NCI-H2171 (cell line): ENCODE data around the gene DCAF15.

ENCODE experiments used
- DNase-seq: peaks from one replicate; lab custom pipeline; 2025; lab: John Stamatoyannopoulos, UW

The DCAF15 gene

DNA sequence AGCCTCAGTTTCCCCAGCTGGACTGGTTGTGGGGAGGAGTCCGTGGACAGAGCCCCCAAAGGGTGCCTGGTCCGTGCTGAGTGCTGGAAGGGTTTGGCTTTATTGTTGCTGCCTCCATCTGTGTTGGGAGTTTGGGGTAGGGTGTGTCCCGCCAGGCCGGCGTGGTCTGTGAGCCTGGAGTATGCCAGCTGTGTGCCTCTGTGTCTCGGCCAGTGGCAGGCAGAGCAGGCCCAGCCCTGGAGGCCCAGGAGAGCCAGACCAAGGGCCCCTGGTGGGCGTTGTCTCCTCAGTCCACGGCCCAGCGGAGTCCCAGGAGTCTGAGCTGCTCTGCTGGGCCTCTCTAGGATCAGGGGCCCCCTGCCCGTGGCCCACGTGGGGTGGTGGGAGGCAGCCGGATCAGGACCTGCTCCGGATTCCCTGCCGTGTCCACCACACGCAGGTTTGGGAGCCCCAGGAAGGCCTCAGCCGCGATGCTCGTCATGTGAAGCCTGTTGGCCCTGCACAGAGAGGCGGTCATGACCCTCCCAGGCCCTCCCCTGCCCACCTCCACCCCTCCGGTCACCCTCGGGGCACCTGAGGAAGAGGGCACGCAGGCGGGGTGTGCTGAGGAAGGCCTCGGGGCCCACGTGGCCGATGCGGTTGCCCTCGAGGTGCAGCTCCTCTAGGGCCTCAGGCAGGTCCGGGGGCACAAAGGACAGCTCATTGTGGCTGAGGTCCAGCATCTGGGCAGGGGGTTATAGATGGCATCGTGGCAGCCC lies 20.7 kb upstream of the DCAF15 start:
- no peak for DNase-seq

- DNase-seq: no peak
Observed at GRCh38 chr19:13932149-13932637, 20.1 kb upstream of the DCAF15 start.

DNA sequence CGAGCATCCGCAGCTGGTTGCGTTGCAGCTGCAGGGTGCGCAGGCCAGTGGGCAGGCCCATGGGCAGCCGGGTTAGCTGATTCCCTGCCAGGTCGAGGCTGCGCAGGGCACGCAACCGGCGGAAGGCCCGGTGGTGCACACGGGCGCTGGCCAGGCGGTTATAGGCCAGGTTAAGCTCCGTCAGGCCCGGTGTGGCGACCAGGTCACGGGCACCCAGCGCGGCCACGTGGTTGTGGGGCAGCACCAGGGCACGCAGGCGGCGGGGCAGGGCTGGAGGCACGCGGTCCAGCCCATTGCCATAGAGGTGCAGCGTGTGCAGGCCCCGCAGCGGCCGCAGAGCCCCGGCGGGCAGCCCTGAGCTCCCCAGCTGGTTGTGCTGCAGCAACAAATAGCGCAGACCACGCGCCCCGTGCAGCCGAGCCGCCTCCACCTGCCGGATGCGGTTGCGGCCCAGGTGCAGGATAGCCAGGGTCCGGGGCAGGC lies 19.4 kb upstream of the DCAF15 start:
- no peak for DNase-seq

- DNase-seq: no peak
Observed at GRCh38 chr19:13934785-13935109, 17.6 kb upstream of the DCAF15 start.

DNA sequence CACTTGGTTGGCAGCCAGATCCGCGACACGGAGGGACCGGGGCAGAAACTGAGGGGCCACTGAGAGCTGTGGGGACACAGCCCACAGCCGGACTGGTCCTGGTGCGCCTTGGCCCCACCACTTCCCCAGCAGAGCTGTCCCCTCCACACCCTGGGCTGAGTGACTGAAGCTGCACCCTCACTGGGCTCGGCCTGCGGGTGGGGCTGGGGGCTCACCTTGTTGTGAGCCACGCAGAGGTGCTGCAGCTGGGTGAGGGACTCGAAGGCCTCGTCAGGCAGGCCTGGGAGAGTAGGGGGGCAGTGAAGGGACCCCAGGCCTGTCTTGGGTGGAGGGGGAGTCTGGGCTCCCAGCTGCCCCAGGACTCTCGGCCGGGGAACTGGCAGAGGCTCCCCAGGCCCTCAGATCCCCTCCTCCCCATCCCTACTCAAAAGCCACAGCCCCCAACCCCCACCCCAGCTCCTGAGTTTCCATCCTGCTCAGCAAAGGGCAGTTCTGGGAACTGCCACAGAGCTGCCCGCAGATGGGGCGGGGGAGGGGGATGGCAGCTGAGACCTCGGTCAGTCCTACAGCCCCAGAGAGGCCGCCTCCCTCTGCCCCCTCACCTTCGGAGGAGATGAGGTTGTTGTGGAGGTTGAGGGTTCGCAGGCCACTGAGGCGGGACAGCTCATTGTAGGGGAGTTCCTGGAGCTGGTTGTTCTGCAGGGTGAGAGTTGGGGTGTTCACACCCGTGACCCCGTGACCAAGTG lies 16.4 kb upstream of the DCAF15 start:
- DNase-seq: no peak

- no peak for DNase-seq
Observed at GRCh38 chr19:13937479-13938300, 14.6 kb upstream of the DCAF15 start.

DNA sequence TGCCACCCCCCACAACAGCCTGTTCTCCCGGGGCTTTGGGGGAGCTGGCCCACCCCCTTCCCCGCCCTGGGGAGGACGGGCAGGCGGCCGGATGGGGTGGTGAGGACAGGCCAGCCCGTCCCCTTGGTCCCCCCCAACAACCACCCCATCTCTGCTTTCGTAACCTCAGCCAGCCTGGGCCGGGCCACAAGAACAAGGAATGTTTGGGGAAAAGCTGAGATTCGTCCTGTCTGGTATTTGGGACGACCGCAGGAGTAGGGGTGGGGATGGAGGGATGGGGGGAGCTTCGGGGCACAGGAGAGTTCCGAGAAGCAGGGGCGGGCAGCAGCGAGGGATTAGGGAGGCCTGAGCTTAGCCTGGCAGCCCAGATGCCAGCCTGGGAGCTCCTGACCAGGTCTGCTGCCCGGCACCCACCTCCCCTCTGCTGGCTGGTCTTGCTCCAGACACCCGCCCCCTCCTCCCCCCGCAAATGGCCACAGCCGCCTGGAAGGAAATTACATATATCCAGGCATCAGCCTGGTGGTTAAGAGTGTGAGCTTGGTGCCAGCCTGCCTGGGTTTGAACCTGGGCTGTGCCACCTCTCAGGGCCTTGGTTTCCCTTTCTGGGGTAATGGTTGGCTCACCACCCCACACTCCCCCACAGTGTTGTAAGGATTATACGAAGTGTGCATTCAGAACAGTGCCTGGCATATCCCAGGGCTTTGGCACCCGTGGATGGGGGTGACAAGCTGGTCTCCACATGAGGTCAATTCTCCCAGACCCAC lies 13.8 kb upstream of the DCAF15 start, which contains the start of gene PODNL1:
Gene PODNL1, minus strand, starts transcription at position 117 of the 764 bp plus-strand sequence. CDS start 236 bp downstream, outside the sequence.
- no peak for DNase-seq

GRCh38 chr19:13942023-13942684 lies 10.2 kb upstream of the DCAF15 start:
- no peak for DNase-seq

DNA sequence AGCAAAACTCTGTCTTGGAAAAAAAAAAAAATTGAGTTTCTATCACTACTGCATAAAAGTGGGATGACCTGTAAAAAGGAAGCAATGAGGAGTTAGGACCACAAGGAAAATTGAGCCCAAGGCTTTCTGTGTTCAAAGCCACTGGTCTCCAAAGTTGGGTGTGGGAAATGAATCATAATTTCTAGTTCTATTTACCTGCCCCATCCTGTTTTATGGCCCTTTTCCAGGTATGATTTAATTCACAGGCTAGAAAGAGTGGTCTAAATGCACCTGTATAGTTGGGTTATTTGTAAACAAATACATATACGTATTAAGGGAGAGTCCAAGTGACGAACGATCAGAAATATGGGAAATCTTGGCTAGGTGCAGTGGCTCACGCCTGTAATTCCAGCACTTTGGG lies 5.9 kb upstream of the DCAF15 start:
- DNase-seq: no peak

GRCh38 chr19:13951043-13951442 lies 1.3 kb upstream of the DCAF15 start:
- DNase-seq: no peak

DNA sequence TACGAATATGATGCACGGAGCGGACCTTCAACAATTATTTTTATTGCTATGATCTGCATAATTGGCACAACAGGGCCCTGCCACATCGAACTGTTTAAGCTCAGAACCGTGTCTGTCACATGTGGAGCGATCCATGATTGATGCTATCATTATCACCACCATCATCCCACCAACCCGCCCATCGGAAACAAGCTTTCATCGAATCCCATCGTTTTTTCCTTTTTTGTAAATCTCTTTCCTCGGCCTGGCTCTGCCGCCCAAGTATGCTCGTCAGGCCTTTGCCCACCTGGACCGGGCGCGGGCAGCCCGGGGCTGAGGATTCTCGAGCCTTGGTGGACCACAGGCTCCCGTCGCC lies 533 bp upstream of the DCAF15 start:
- no peak for DNase-seq

DNA sequence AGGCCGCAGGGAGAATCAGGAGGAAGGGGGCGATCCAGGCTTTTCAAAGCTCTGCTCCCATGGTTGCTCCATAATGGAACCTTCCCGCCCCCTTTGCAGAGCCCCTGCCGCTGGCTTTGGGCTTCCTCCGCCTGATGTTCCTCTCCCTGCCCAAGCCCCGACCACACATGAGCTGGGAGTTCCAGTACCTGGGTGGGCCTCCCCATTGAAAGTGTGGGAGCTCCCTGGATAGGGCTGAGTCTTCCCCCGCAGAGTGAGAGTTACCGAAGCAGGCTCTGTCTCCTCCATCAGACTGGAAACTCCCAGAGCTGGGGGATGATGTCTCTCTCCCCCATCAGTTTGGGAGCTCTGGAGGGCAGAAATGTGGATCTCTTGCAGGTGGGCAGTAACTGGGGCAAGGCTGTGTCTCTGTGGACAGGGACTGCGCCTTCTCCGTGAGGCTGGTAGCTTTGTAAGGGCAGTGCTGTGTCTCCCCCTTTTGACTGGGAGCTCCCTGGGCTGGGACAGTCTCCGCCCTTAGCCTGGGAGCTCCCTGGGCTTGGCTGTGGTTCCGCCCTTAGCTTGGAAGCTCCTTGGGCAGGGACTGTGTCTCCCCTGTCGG lies 722 bp downstream of the DCAF15 start:
- no peak for DNase-seq

DNA sequence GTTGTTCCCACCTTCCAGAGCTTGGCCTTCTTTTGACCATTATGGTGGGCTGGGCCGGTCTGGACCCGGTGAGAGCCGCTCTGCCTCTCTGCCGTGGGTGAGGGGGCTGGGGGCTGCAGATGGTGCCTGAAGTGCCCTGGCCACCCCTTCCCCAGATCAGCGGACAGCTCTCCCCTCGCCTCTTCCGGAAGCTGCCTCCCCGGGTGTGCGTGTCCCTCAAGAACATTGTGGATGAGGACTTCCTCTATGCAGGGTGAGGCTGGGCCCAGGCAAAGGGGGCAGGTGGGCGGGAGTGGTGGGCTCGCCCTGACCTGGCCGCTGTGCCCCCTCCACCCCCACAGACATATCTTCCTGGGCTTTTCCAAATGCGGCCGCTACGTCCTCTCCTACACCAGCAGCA lies 1.9 kb downstream of the DCAF15 start:
- no peak for DNase-seq

GRCh38 chr19:13955662-13956364 lies 3.5 kb downstream of the DCAF15 start:
- no peak for DNase-seq

GRCh38 chr19:13956365-13956744 lies 4.0 kb downstream of the DCAF15 start:
- DNase-seq: no peak

GRCh38 chr19:13957051-13957450 lies 4.7 kb downstream of the DCAF15 start:
- DNase-seq: no peak

DNA sequence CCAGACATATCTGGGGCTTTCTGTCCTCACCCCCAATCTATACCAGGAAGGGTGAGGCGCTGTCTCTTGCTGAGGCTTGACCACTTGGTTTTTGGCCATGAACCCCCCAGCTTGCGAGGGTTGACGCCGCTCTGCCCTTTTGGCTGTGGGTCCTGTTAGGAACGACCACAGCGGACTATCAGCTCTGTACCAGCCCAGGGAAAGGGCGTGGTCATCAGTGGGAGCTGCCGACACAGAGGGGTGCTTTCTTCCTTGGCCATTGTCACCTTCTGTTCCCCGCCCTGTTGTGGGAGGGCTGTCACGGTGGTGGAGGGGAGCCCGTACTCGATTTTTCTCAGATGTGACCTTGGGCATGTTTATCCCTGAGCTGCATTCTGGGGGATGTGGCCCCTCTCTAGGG lies 5.7 kb downstream of the DCAF15 start:
- no peak for DNase-seq

- no peak for DNase-seq
Observed at GRCh38 chr19:13959141-13959961, 7.0 kb downstream of the DCAF15 start.
